Mesendoderm (in vitro differentiated cells): ENCODE data around the gene ZNF280A.

Experiments
- DNase-seq: peaks from one replicate; pipeline ENCODE4 v3.0.0; 2013
- H2AK5ac ChIP-seq: 2 replicates; pipeline ENCODE4 v1.6.1; 2013; ENCODE audit warnings: low read length, inconsistent platforms
- H2BK120ac ChIP-seq: 2 replicates; pipeline ENCODE4 v1.6.1; 2013; ENCODE audit warnings: low read depth, mild to moderate bottlenecking, low read length, moderate library complexity, mixed read lengths
- H2BK15ac ChIP-seq: replicated peaks from 2 replicates; pipeline ENCODE4 v1.6.1; 2013; ENCODE audit warnings: low read depth, mild to moderate bottlenecking, moderate library complexity
- H2BK5ac ChIP-seq: 2 replicates; pipeline ENCODE4 v1.6.1; 2013; ENCODE audit warnings: low read length, inconsistent platforms
- H3K18ac ChIP-seq: 2 replicates; pipeline ENCODE4 v1.6.1; 2013; ENCODE audit warnings: mild to moderate bottlenecking, low read length, mixed read lengths
- H3K23ac ChIP-seq: one replicate; pipeline ENCODE4 v1.6.1; 2013; ENCODE audit warnings: low read length
- H3K27ac ChIP-seq: 2 replicates; pipeline ENCODE4 v1.5.1; 2013; ENCODE audit warnings: low read depth, mild to moderate bottlenecking, inconsistent platforms, low read length, moderate library complexity
- H3K27me3 ChIP-seq: 2 replicates; pipeline ENCODE4 v1.6.1; 2013; ENCODE audit warnings: low read length, control low read depth, mild to moderate bottlenecking, inconsistent platforms; ENCODE audit not compliant: insufficient read depth, poor library complexity
- H3K36me3 ChIP-seq: 2 replicates; pipeline ENCODE4 v1.6.1; 2013; ENCODE audit warnings: low read length, inconsistent platforms; ENCODE audit not compliant: control insufficient read depth, insufficient read depth
- H3K4ac ChIP-seq: one replicate; pipeline ENCODE4 v1.6.1; 2013; ENCODE audit warnings: low read depth, mild to moderate bottlenecking, low read length, moderate library complexity
- H3K4me1 ChIP-seq: 2 replicates; pipeline ENCODE4 v1.6.1; 2013; ENCODE audit warnings: low read depth, low read length, inconsistent platforms; ENCODE audit not compliant: control insufficient read depth
- H3K4me2 ChIP-seq: 2 replicates; pipeline ENCODE4 v1.6.1; 2013; ENCODE audit warnings: low read length
- H3K4me3 ChIP-seq: 2 replicates; pipeline ENCODE4 v1.5.1; 2013; ENCODE audit warnings: mild to moderate bottlenecking, low read length
- H3K56ac ChIP-seq: one replicate; pipeline ENCODE4 v1.6.1; 2013; ENCODE audit warnings: low read length
- H3K79me1 ChIP-seq: 2 replicates; pipeline ENCODE4 v1.6.1; 2013; ENCODE audit warnings: low read length, inconsistent platforms
- H3K79me2 ChIP-seq: 2 replicates; pipeline ENCODE4 v1.6.1; 2013; ENCODE audit warnings: mild to moderate bottlenecking, low read length; ENCODE audit not compliant: control insufficient read depth, insufficient read depth
- H3K9ac ChIP-seq: 2 replicates; pipeline ENCODE4 v1.6.1; 2013; ENCODE audit warnings: low read length, inconsistent platforms
- H4K5ac ChIP-seq: one replicate; pipeline ENCODE4 v1.6.1; 2013; ENCODE audit warnings: low read length
- H4K8ac ChIP-seq: one replicate; pipeline ENCODE4 v1.6.1; 2013; ENCODE audit warnings: low read depth, mild to moderate bottlenecking, control low read depth, low read length, moderate library complexity
- WGBS: extraction: QIAGEN DNeasy Blood & Tissue Kit; methylation state at CpG from one replicate; pipeline ENCODE4 v1.1.7; 2013; ENCODE audit warnings: low lambda C conversion rate, missing lambda C conversion rate; ENCODE audit not compliant: insufficient coverage; ENCODE audit errors: extremely low coverage; 5-methylcytosine and 5-hydroxymethylcytosine counted together

The ZNF280A gene

DNA sequence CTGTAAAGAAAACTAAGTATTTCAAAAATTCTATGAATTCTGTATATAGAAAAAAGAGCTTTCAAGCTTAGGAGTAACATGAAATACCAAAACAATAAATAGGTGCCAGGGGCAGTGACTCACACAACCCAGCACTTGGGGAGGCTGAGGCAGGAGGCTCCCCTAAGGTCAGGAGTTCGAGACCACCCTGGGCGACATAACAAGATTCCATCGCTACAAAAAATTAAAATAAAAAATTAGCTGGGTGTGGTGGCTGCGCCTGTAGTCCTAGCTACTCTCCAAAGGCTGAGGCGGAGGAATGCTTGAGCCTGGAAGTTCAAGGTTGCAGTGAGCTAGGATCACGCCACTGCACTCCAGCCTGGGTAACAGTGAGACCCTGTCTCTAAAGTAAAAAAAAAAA lies 33.0 kb downstream of the ZNF280A start:
- peaks cover 2% of the 10 kb centered on the region for H3K36me3 ChIP-seq
- H3K4me3 ChIP-seq = no peak overlapping the region
- H3K23ac ChIP-seq = no peak overlapping the region
- H3K4me1 ChIP-seq = no peaks in the 10 kb centered on the region
- no peak overlapping the region for H3K27ac ChIP-seq
- WGBS = no CpG with 5 or more reads among the region's 6 CpGs
- no peak overlapping the region for H4K5ac ChIP-seq
- no peaks in the 10 kb centered on the region for H3K79me2 ChIP-seq
- H3K9ac ChIP-seq = no peak overlapping the region
- H3K4ac ChIP-seq = no peak overlapping the region
- no peak overlapping the region for H3K56ac ChIP-seq
- no peak for DNase-seq
- H4K8ac ChIP-seq = no peak overlapping the region
- H2AK5ac ChIP-seq = no peak overlapping the region
- no peak overlapping the region for H2BK15ac ChIP-seq
- no peak overlapping the region for H2BK5ac ChIP-seq
- no peak overlapping the region for H3K18ac ChIP-seq
- H3K4me2 ChIP-seq = no peak overlapping the region
- no peaks in the 10 kb centered on the region for H3K79me1 ChIP-seq
- H2BK120ac ChIP-seq = no peak overlapping the region
- H3K27me3 ChIP-seq = no peaks in the 10 kb centered on the region

DNA sequence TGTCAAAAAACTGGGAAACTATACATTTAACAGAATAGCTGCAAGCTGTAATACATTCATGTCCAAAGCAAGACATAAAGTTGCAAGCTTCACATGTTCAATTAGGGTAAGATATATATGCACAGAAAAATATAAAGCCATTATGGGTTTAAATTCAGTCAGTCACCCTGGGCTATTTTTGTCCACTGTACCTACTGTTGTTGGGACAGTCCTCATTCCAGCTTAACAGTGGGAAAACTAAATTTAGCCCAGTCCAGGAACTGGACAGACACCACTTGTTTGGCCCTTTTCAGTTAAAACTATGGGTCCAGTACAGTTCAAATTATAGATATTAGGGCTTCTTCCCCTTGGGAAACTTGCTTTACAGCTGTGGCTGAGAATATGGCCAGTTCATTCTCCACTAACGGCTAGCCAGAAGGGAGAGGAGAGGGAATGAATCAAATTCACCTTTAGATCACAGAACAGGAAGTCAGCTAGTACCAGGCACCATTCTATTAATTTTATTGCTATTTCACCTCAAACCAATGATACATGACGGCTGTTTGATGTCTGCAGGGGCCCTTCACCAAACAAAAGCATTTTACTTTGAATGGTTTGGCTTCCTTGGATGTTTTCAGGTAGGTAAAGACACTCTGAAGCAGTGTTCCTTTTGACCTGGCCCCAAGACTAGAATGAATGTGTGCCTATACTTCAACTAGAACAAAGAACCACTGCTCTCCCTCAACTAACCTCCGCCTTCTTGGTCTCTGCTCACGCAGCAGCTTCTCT lies 33.8 kb downstream of the ZNF280A start:
- Histone ChIP-seq H2AK5ac (no peak overlapping the region), H3K4ac (no peak overlapping the region), H4K8ac (no peak overlapping the region), H3K9ac (no peak overlapping the region), H3K4me3 (no peak overlapping the region), H3K56ac (no peak overlapping the region), H3K36me3 (peaks cover 2% of the 10 kb centered on the region), H3K79me1 (no peaks in the 10 kb centered on the region), H2BK15ac (no peak overlapping the region), H3K4me1 (no peaks in the 10 kb centered on the region), H3K4me2 (no peak overlapping the region), H3K23ac (no peak overlapping the region), H3K18ac (no peak overlapping the region), H4K5ac (no peak overlapping the region), H3K27ac (no peak overlapping the region), H2BK120ac (no peak overlapping the region), H3K27me3 (no peaks in the 10 kb centered on the region), H2BK5ac (no peak overlapping the region), H3K79me2 (no peaks in the 10 kb centered on the region)
- DNase-seq = no peak
- no CpG with 5 or more reads among the region's 4 CpGs for WGBS

DNA sequence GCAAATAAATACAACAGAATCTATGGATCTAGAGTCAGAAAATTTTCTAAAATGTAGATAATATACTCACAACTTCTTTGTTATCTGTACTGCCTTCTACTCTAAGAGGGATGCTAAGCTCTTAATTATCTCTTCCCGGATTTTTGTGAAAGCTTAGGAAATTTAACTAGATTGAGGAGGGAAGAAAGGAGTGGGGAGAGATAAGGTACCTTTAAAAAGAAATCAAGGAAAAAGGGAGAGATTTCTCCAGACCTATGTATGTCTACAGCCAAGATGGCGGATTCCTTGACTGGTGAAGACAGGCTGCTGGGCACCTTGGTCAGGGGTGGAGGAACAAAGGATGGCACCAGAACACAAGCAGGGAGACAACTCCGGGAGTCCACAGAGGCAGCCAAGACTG lies 34.5 kb downstream of the ZNF280A start:
- Histone ChIP-seq H3K4me2 (no peak overlapping the region), H3K9ac (no peak overlapping the region), H3K79me2 (no peaks in the 10 kb centered on the region), H3K27me3 (no peaks in the 10 kb centered on the region), H2AK5ac (no peak overlapping the region), H2BK5ac (no peak overlapping the region), H4K5ac (no peak overlapping the region), H3K23ac (no peak overlapping the region), H3K36me3 (peaks cover 2% of the 10 kb centered on the region), H2BK120ac (no peak overlapping the region), H3K4me1 (no peaks in the 10 kb centered on the region), H2BK15ac (no peak overlapping the region), H3K4ac (no peak overlapping the region), H3K18ac (no peak overlapping the region), H4K8ac (no peak overlapping the region), H3K27ac (no peak overlapping the region), H3K79me1 (no peaks in the 10 kb centered on the region), H3K56ac (no peak overlapping the region), H3K4me3 (no peak overlapping the region)
- no peak for DNase-seq
- WGBS = no CpG with 5 or more reads among the region's 3 CpGs

DNA sequence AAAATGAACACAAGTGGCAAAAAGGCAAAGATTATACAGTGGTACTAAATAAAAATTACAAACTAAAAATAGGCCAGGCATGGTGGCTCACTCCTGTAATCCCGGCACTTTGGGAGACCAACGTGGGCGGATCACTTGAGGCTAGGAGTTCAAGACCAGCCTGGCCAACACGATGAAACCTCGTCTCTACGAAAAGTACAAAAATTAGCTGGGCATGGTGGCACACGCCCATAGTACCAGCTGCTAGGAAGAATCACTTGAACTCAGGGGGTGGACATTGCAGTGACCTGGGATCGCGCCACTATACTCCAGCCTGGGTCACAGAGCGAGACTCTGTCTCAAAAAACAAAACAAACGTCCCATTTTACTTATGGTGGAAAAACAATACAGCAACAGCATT lies 36.0 kb downstream of the ZNF280A start:
- Histone ChIP-seq H3K9ac (no peak overlapping the region), H3K56ac (no peak overlapping the region), H3K79me2 (no peaks in the 10 kb centered on the region), H3K18ac (no peak overlapping the region), H3K4ac (no peak overlapping the region), H4K5ac (no peak overlapping the region), H3K36me3 (peaks cover 2% of the 10 kb centered on the region), H2BK15ac (no peak overlapping the region), H3K23ac (no peak overlapping the region), H4K8ac (no peak overlapping the region), H2BK120ac (no peak overlapping the region), H3K4me1 (no peaks in the 10 kb centered on the region), H3K79me1 (no peaks in the 10 kb centered on the region), H3K4me2 (no peak overlapping the region), H3K27me3 (no peaks in the 10 kb centered on the region), H3K27ac (no peak overlapping the region), H3K4me3 (no peak overlapping the region), H2AK5ac (no peak overlapping the region), H2BK5ac (no peak overlapping the region)
- DNase-seq = no peak
- WGBS = no CpG with 5 or more reads among the region's 11 CpGs

DNA sequence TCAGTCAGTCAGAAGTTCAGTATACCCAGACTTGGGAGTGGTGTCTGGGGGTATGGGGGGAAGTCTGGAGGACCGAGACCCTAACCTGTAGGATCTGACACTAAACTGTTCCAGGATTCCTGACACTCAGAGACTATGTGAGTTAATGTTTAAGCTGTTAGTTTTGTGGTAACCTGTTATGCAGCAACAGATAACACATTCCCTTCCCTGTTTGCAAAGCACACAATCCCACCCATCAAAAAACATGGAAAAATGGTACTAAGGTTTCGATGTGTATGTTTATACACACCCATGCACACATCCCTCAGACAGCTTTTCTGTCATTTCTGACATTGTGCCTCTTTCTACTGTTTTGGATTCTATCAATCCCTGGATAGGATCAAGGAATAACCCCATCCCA lies 39.1 kb downstream of the ZNF280A start:
- Histone ChIP-seq H2AK5ac (no peak overlapping the region), H3K4me1 (no peaks in the 10 kb centered on the region), H3K9ac (no peak overlapping the region), H3K18ac (no peak overlapping the region), H4K5ac (no peak overlapping the region), H2BK15ac (no peak overlapping the region), H3K23ac (no peak overlapping the region), H4K8ac (no peak overlapping the region), H3K56ac (no peak overlapping the region), H3K36me3 (no peaks in the 10 kb centered on the region), H2BK120ac (no peak overlapping the region), H3K79me2 (no peaks in the 10 kb centered on the region), H3K4me3 (no peak overlapping the region), H3K4ac (no peak overlapping the region), H3K79me1 (no peaks in the 10 kb centered on the region), H3K27me3 (no peaks in the 10 kb centered on the region), H3K4me2 (no peak overlapping the region), H2BK5ac (no peak overlapping the region), H3K27ac (no peak overlapping the region)
- DNase-seq = no peak
- no CpG with 5 or more reads among the region's 2 CpGs for WGBS

DNA sequence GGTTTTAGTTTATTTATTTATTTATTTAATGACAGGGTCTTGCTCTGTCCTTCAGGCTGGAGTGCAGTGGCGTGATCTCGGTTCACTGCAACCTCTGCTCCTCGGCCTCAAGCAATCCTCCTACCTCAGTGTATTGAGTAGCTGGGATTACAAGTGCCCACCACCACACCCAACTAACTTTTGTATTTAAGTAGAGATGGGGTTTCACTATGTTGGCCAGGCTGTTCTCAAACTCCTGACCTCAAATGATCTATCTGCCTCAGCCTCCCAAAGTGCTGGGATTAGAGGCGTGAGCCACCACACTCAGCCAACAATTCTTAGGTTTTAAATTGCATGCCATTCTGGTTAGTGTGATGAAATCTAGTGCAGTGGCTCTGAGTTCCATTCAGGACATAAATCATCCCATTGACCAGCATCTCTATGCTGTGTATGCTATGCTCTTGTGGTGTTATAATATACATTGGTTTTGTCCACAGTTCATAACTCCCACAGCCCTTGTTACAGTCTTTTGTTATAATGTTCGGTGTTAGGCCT lies 40.0 kb downstream of the ZNF280A start:
- no peak overlapping the region for H3K56ac ChIP-seq
- H2BK15ac ChIP-seq = no peak overlapping the region
- H3K79me1 ChIP-seq = no peaks in the 10 kb centered on the region
- no peak overlapping the region for H2BK120ac ChIP-seq
- H3K4me2 ChIP-seq = no peak overlapping the region
- H3K4me1 ChIP-seq = no peaks in the 10 kb centered on the region
- no peak overlapping the region for H3K18ac ChIP-seq
- H3K27ac ChIP-seq = no peak overlapping the region
- no peaks in the 10 kb centered on the region for H3K36me3 ChIP-seq
- no CpG with 5 or more reads among the region's 5 CpGs for WGBS
- no peaks in the 10 kb centered on the region for H3K79me2 ChIP-seq
- no peak overlapping the region for H3K4ac ChIP-seq
- no peak overlapping the region for H3K9ac ChIP-seq
- H3K4me3 ChIP-seq = no peak overlapping the region
- H2AK5ac ChIP-seq = no peak overlapping the region
- H4K5ac ChIP-seq = no peak overlapping the region
- H2BK5ac ChIP-seq = no peak overlapping the region
- no peak overlapping the region for H4K8ac ChIP-seq
- DNase-seq = no peak
- H3K27me3 ChIP-seq = no peaks in the 10 kb centered on the region
- no peak overlapping the region for H3K23ac ChIP-seq
